ENCODE data around the gene TRPC1.

TRPC1 gene

DNA sequence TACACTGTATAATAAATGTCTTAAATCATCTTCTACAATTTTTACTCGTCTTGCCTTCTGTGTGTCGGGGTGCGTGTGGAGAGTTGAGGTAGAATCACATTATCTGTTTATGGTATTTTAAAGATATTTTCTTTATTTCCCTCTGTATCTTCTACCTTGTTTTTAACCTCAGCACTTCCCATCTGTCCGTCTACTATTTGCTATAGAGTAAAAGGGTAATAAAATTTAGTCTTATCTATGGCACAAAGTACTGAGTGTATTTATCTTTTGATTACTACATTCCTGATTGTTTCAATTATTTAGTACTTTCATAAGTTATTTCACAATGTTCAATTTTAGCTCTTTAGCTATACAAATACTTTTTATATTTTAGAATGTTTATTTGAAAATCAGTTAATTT is 62.2 kb downstream of the TRPC1 start:
- Histone ChIP-seq H3K9me3 (ENCODE audit: control insufficient read depth, insufficient read depth, low read length) (no peaks in the 10 kb centered on the region), H3K4me1 (ENCODE audit: insufficient read depth, low read length) (no peaks in the 10 kb centered on the region), H3K36me3 (ENCODE audit: insufficient read depth, low read length) (no peaks in the 10 kb centered on the region), H3K9ac (ENCODE audit: low read depth, low read length) (no peak overlapping the region)

DNA sequence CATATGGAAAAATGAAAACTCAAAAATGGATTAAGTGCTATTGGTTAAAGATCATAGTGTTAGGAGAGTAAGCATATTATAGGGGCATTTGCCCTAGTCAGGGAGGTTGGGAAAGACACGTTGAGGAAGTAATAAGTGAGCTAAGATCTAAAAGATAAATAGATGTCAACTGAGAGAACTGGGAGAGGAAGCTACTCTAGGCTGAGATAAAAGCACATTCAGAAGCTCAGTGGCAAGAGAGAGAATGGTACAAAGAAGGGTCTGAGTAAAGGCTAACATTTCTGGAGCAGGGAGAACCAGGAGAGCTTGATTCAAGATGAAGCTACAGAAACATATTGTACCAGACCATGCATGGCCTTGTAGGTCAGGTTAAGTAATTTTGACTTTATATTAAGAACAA is 63.9 kb downstream of the TRPC1 start:
- Histone ChIP-seq H3K36me3 (ENCODE audit: insufficient read depth, low read length) (no peaks in the 10 kb centered on the region), H3K9me3 (ENCODE audit: control insufficient read depth, insufficient read depth, low read length) (no peaks in the 10 kb centered on the region), H3K9ac (ENCODE audit: low read depth, low read length) (no peak overlapping the region), H3K4me1 (ENCODE audit: insufficient read depth, low read length) (no peaks in the 10 kb centered on the region; the same call in 1 of the 2 replicates)

DNA sequence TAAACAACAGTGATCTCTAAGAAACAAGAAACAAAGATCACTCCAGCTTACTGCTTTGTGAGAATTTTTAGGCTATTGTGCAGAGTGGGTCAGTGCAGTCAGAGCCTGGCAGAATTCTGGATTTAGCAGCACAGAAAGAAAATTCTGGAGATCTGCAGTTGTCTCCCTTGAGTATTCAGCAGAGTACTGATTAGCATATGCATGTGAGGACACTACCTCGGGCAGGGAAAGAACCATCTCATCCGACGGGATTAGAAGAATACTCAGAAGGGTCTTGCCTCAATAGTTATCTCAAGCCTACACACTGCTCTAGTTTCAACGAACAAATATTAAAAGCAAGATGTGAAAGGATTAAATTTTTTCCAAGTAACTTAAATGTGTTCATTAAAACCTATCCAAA is 70.7 kb downstream of the TRPC1 start:
- no peak overlapping the region for H3K9ac ChIP-seq (ENCODE audit: low read depth, low read length)
- H3K9me3 ChIP-seq (ENCODE audit: control insufficient read depth, insufficient read depth, low read length), result no peaks in the 10 kb centered on the region
- H3K4me1 ChIP-seq (ENCODE audit: insufficient read depth, low read length), result peaks cover 3% of the 10 kb centered on the region; the same call in 1 of the 2 replicates
- H3K36me3 ChIP-seq (ENCODE audit: insufficient read depth, low read length), result no peaks in the 10 kb centered on the region

DNA sequence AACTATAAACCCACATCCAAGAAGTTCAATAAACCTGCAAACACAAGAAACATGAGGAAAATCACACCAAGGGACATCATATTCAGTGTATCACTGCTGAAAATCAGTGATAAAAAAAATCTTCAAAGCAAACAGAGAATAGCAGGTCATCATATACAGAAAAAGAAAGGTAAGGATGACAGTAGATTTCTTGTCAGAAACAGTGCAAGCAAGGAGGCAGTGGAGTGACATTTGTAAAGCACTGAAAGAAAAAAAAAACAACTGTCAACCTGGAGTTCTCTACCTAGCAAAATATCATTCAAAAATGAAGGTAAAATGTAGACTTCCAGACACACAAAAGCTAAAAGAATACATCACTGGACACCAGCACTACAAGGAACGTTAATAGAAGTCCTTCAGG is 71.5 kb downstream of the TRPC1 start:
- no peak overlapping the region for H3K9ac ChIP-seq (ENCODE audit: low read depth, low read length)
- H3K36me3 ChIP-seq (ENCODE audit: insufficient read depth, low read length), result no peaks in the 10 kb centered on the region
- peaks cover 3% of the 10 kb centered on the region; the same call in 1 of the 2 replicates for H3K4me1 ChIP-seq (ENCODE audit: insufficient read depth, low read length)
- H3K9me3 ChIP-seq (ENCODE audit: control insufficient read depth, insufficient read depth, low read length), result no peaks in the 10 kb centered on the region

DNA sequence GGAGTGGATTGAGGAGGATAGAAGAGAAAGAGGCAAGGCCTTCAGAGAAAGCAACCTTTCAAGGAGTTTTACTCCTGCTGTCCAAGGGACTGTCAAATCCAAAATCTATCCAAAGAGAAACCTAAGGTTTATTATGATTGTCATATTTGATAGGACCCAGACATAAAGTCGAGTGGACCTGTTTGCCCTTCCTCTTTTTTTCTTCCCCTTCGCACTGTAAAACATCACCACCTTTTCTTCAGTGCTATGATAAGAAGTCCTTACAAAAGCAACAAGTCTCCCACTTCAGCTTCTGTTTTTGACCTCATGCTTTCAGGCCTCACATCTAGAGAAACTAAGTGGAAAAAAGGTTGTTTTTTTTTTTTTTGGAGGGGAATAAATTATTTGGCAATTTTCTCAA is 73.0 kb downstream of the TRPC1 start:
- no peak overlapping the region for H3K9ac ChIP-seq (ENCODE audit: low read depth, low read length)
- H3K4me1 ChIP-seq (ENCODE audit: insufficient read depth, low read length), result peaks cover 7% of the 10 kb centered on the region; the same call in 1 of the 2 replicates
- H3K36me3 ChIP-seq (ENCODE audit: insufficient read depth, low read length), result no peaks in the 10 kb centered on the region
- no peaks in the 10 kb centered on the region for H3K9me3 ChIP-seq (ENCODE audit: control insufficient read depth, insufficient read depth, low read length)

DNA sequence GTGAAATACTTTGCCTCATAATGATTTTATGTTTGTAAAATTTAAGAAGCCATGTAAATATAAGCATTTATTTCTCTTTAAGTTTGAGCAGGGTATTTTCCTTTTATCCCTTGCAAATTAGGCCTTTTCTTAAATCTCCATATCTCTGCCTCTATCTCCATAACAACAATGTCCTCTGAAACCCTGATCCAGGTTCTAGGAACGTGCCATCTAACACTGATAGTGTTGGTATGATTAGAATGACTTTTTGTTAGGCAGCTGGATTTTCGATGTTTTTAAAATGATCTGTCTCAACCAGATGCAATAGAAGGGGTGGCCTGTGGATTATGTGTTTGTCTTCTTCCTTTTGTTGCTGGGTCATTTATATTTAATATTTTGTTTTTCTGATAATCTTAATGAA is 77.9 kb downstream of the TRPC1 start:
- Histone ChIP-seq H3K9ac (ENCODE audit: low read depth, low read length) (no peak overlapping the region), H3K4me1 (ENCODE audit: insufficient read depth, low read length) (peaks cover 11% of the 10 kb centered on the region; the same call in 1 of the 2 replicates), H3K36me3 (ENCODE audit: insufficient read depth, low read length) (no peaks in the 10 kb centered on the region; the same call in 1 of the 2 replicates), H3K9me3 (ENCODE audit: control insufficient read depth, insufficient read depth, low read length) (no peaks in the 10 kb centered on the region)

DNA sequence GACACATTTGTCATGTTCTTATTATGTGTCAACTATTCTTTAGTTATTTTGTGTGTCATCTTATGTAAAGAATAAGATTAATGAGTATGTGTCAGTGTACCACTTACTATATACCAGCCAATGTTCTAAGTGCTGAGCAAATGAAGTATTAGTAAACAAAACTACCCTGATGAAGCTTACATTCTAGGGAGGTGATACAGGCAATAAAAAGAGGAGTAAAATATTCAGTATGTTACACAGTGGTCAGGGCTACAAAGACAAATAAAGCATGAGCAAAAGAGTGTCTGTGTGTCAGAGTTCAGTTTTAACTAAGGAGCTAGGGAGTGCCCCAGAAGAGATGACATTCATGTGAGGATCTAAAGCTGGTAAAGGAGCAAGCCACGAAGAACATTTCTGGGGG is 79.1 kb downstream of the TRPC1 start:
- Histone ChIP-seq H3K36me3 (ENCODE audit: insufficient read depth, low read length) (no peaks in the 10 kb centered on the region; the same call in 1 of the 2 replicates), H3K9ac (ENCODE audit: low read depth, low read length) (no peak overlapping the region), H3K4me1 (ENCODE audit: insufficient read depth, low read length) (peaks cover 11% of the 10 kb centered on the region; the same call in 1 of the 2 replicates), H3K9me3 (ENCODE audit: control insufficient read depth, insufficient read depth, low read length) (no peaks in the 10 kb centered on the region)

DNA sequence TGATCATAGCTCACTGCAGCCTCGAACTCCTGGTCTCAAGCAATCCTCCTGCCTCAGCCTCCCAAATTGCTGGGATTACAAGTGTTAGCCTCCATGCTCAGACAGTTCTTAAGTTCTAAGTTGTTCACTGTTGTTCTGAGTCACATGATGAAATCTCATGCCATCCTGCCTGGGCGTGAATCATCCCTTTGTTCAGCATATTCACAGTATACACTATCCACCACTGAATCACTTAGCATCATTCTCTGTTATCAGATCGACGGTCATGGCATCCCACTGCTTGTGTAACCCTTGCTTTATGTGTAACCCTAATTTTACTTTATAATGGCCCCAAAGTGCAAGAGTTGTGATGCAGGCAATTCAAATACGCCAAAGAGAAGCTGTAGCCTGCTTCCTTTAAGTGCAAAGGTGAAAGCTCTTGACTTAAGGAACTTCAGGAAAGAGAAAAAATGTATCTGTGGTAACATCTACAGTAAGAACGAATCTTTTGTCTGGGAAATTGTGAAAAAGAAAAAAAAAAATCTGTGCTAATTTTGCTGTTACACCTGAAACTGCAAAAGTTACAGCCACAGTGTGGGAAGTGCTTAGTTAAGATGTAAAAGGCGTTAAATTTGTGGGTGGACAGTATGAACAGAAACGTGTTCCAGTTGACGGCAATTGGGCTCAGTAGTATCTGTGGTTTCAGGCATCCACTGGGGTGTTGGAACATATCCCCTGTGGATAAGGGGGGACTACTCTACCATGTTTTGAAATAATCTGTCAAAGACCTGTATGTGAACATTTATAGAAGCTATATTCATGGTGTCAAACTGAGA is 84.5 kb downstream of the TRPC1 start:
- H3K4me1 ChIP-seq (ENCODE audit: insufficient read depth, low read length), result peaks cover under 1% of the 10 kb centered on the region; the same call in 1 of the 2 replicates
- H3K9ac ChIP-seq (ENCODE audit: low read depth, low read length), result no peak overlapping the region
- H3K9me3 ChIP-seq (ENCODE audit: control insufficient read depth, insufficient read depth, low read length), result no peaks in the 10 kb centered on the region
- no peaks in the 10 kb centered on the region; the same call in 1 of the 2 replicates for H3K36me3 ChIP-seq (ENCODE audit: insufficient read depth, low read length)

DNA sequence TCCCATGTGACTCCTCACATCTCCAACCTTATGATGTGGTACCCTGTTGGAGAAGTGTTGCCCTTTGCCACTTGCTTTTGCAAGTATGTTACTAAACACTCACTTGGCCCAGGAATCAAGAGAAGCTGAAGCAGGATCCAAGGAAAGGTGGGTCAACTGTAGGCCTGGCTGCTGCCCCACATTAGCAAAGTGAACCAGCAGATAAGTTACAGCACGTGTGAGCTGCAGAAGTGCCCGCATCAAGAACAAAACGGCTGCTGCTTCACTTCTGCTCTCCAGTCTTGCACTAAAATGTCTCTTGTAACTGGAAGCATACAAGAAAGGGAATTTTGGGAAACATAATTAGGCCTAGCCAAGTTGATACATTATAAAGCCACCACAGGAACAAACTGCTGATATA is 85.4 kb downstream of the TRPC1 start:
- H3K36me3 ChIP-seq (ENCODE audit: insufficient read depth, low read length), result no peaks in the 10 kb centered on the region
- H3K9me3 ChIP-seq (ENCODE audit: control insufficient read depth, insufficient read depth, low read length), result no peaks in the 10 kb centered on the region
- no peak overlapping the region for H3K9ac ChIP-seq (ENCODE audit: low read depth, low read length)
- H3K4me1 ChIP-seq (ENCODE audit: insufficient read depth, low read length), result no peaks in the 10 kb centered on the region

DNA sequence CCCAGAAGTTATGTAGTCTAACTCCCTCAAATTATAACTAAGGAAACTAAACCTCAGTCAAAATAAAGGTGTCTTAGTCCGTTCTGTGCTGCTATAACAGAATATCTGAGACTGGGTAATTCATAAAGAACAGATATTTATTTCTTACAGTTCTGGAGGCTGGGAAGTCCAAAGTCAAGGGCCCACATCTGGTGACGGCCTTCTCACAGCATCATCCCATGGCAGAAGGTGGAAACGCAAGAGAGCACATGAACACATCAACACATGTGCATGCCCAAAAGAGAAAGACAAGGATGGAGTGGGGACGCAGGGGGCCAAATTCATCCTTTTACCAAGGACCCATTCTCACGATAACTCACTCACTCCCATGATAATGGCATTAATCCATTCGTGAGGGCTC is 92.0 kb downstream of the TRPC1 start:
- no peak overlapping the region for H3K9ac ChIP-seq (ENCODE audit: low read depth, low read length)
- no peaks in the 10 kb centered on the region; the same call in 1 of the 2 replicates for H3K36me3 ChIP-seq (ENCODE audit: insufficient read depth, low read length)
- no peaks in the 10 kb centered on the region for H3K9me3 ChIP-seq (ENCODE audit: control insufficient read depth, insufficient read depth, low read length)
- no peaks in the 10 kb centered on the region for H3K4me1 ChIP-seq (ENCODE audit: insufficient read depth, low read length)

DNA sequence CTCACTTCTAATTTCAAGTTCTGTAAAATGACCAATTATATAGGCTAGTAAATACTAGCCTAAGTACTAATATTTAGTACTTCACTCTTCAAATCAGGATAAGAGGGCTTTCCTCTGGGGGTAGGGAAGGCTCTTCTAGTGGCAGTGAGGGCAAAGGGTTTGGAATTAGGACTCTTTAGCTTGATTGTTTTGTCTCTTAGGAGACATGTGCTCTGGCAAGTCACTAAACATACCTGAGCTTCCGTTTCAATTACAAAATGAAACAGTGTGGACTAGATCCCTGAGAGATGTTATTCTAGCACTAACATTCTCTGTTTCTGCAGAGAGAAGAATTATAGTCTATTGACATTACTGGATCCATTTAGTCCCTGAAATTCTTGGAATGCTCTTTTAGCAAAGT is 93.5 kb downstream of the TRPC1 start:
- Histone ChIP-seq H3K9ac (ENCODE audit: low read depth, low read length) (no peak overlapping the region), H3K36me3 (ENCODE audit: insufficient read depth, low read length) (no peaks in the 10 kb centered on the region; the same call in 1 of the 2 replicates), H3K4me1 (ENCODE audit: insufficient read depth, low read length) (no peaks in the 10 kb centered on the region), H3K9me3 (ENCODE audit: control insufficient read depth, insufficient read depth, low read length) (no peaks in the 10 kb centered on the region)

DNA sequence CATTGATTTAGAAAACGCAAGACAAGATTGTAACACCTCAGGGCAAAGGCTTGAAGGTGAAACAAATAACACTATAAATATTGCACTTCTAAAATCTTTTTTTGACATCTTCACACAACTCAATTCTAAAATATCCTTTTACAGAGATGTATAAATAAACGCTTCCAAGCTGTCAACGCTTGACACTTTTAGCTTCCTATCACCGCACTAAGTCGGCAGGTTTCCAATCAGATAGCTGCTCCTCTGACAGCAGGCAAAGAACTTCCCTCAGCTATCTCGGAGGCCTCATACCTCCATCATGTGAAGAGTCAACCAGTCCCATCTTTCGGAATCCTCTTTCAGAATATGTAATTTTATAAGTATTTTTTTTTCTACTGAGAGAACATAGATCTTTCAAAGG is 94.1 kb downstream of the TRPC1 start:
- no peaks in the 10 kb centered on the region for H3K9me3 ChIP-seq (ENCODE audit: control insufficient read depth, insufficient read depth, low read length)
- H3K4me1 ChIP-seq (ENCODE audit: insufficient read depth, low read length), result no peaks in the 10 kb centered on the region

DNA sequence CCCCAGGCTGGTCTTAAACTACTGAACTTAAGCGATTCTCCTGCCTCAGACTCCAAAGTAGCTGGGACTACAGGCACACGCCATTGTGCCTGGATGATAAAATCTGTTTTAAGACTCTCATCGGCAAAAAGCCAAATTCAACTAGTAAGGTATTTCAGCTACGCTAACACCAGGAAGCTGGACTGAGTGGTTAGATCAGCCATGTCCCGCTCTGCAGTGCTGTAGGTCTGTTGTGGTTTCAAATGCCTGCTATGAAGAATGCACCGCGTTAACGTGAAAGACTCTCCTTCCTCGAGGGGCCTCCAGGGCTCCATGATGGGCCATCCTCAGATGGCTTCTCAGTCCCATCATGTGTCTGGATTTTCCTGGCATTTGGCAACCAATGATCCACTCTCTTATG is 94.8 kb downstream of the TRPC1 start:
- Histone ChIP-seq H3K9me3 (ENCODE audit: control insufficient read depth, insufficient read depth, low read length) (no peaks in the 10 kb centered on the region), H3K36me3 (ENCODE audit: insufficient read depth, low read length) (no peaks in the 10 kb centered on the region; the same call in 1 of the 2 replicates), H3K4me1 (ENCODE audit: insufficient read depth, low read length) (no peaks in the 10 kb centered on the region), H3K9ac (ENCODE audit: low read depth, low read length) (no peak overlapping the region)

More for the DNA sequence above, 94.1 kb downstream of the TRPC1 start:
- Histone ChIP-seq H3K36me3 (ENCODE audit: insufficient read depth, low read length) (no peaks in the 10 kb centered on the region; the same call in 1 of the 2 replicates), H3K9ac (ENCODE audit: low read depth, low read length) (no peak overlapping the region)

DNA sequence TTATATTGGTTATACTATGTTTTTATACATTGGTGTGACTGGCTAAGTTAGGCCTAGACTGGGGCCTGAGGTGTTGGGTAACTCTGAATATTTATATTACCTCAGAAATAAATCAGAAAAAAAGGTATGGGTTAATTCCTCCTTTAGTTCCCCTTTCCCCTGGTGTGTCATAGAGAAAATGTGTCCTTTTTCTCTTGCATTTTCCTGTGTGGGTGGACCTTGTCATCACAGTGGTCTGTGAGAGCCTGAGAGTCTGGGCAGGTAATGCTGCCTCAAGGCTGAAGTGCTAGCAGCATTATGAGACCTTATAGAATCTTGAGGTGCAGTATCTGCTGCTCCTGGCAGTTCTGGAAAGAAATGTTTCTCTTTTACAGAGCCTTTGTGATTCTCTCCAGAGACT is 95.3 kb downstream of the TRPC1 start:
- no peaks in the 10 kb centered on the region; the same call in 1 of the 2 replicates for H3K36me3 ChIP-seq (ENCODE audit: insufficient read depth, low read length)
- no peaks in the 10 kb centered on the region for H3K4me1 ChIP-seq (ENCODE audit: insufficient read depth, low read length)
- H3K9ac ChIP-seq (ENCODE audit: low read depth, low read length), result no peak overlapping the region
- no peaks in the 10 kb centered on the region for H3K9me3 ChIP-seq (ENCODE audit: control insufficient read depth, insufficient read depth, low read length)

DNA sequence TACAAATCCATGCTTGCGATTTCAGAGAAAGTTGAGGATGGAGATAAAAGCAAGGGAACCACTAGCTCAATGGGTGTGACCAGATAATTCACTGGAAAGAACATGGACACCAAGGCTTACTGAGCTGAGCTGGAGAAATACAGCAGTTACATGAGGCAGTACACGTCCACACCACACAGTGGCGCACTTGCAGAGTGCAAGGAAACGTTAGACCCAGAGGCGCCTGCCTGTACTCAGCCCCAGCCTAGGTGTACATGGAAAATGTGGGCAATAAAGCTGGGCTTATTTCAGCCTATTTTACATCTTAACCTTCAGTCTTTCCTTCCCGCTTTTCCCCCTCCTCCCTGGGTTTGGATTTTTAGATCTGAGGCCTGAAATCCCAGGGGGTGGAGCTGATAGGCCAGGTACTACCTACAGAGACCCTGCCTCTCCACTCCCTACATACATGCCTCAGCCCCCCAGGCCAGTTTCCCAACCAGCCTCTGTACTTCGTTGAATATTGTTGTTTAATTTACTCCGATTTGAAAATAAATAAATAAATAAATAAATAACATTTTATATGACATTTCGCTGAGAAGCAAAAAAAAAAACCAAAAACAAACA is 105.0 kb downstream of the TRPC1 start:
- Histone ChIP-seq H3K9me3 (ENCODE audit: control insufficient read depth, insufficient read depth, low read length) (no peaks in the 10 kb centered on the region), H3K9ac (ENCODE audit: low read depth, low read length) (no peak overlapping the region), H3K4me1 (ENCODE audit: insufficient read depth, low read length) (no peaks in the 10 kb centered on the region), H3K36me3 (ENCODE audit: insufficient read depth, low read length) (no peaks in the 10 kb centered on the region)
